CD14-positive monocyte (primary cell): ENCODE results near the gene PRKN. TPM values are rescaled to one million over a fixed set of nuclear protein-coding genes. Genes with fewer than 3 reads are reported as not detected.

Experiments used
- DNase-seq, 3 donors: peaks; one replicate each; pipeline ENCODE4 v3.0.0-alpha.2; 2011 to 2022
- H2AFZ ChIP-seq: 2 replicates; pipeline ENCODE4 v1.6.0; 2012; ENCODE audit warnings: mild to moderate bottlenecking, low read depth, low read length, inconsistent platforms; ENCODE audit not compliant: insufficient read depth, poor library complexity, severe bottlenecking
- H3K27ac ChIP-seq, 2 donors: 1 replicate in 1 of 2; 2 replicates in 1 of 2; pipeline ENCODE4 v1.5.1; 2012 to 2013; ENCODE audit warnings: low read length in 2 of 2, control low read depth in 1 of 2, inconsistent platforms in 1 of 2, low read depth in 1 of 2, mild to moderate bottlenecking in 1 of 2
- H3K27me3 ChIP-seq, 2 donors: one replicate each; pipeline versions ENCODE4 v1.6.0 to v1.6.1; 2011 to 2013; ENCODE audit warnings: low read length in 2 of 2; ENCODE audit not compliant: control insufficient read depth in 2 of 2, insufficient read depth in 2 of 2
- H3K36me3 ChIP-seq, 2 donors: replicated peaks in 1 of 2; 1 replicate in 1 of 2; 2 replicates in 1 of 2; pipeline versions ENCODE4 v1.5.1 to v1.6.1; 2012 to 2013; ENCODE audit warnings: low read length in 2 of 2, control low read depth in 1 of 2, inconsistent platforms in 1 of 2, mild to moderate bottlenecking in 1 of 2; ENCODE audit not compliant: insufficient read depth in 2 of 2, control insufficient read depth in 1 of 2
- H3K4me1 ChIP-seq, 2 donors: 1 replicate in 1 of 2; 2 replicates in 1 of 2; pipeline versions ENCODE4 v1.5.1 to v1.6.1; 2012 to 2013; ENCODE audit warnings: low read length in 2 of 2, control low read depth in 1 of 2, inconsistent platforms in 1 of 2, mild to moderate bottlenecking in 1 of 2, moderate library complexity in 1 of 2; ENCODE audit not compliant: insufficient read depth in 2 of 2, control insufficient read depth in 1 of 2
- H3K4me2 ChIP-seq: replicated peaks from 2 replicates; pipeline ENCODE3; 2012; ENCODE audit warnings: low read length, moderate library complexity, mild to moderate bottlenecking; ENCODE audit not compliant: poor library complexity, severe bottlenecking; ENCODE audit errors: extremely low read depth
- H3K4me3 ChIP-seq, 3 experiments: fragments of 200-600 bp in 1 of 3; sonication (generic) in 1 of 3; replicated peaks in 1 of 3; 1 replicate in 2 of 3; 2 replicates in 1 of 3; pipeline ENCODE4 v1.5.1; 2011 to 2013; ENCODE audit warnings: low read length in 3 of 3, mild to moderate bottlenecking in 3 of 3, control low read depth in 2 of 3, low read depth in 2 of 3, inconsistent platforms in 1 of 3, moderate library complexity in 1 of 3
- H3K79me2 ChIP-seq: 2 replicates; pipeline ENCODE4 v1.6.0; 2012; ENCODE audit warnings: mild to moderate bottlenecking, control low read depth, inconsistent platforms, low read length, moderate library complexity; ENCODE audit not compliant: insufficient read depth
- H3K9ac ChIP-seq: 2 replicates; pipeline ENCODE4 v1.6.0; 2017; ENCODE audit warnings: low read length, mild to moderate bottlenecking; ENCODE audit not compliant: insufficient read depth, poor library complexity, severe bottlenecking
- H3K9me3 ChIP-seq, 2 donors: replicated peaks in 1 of 2; 1 replicate in 1 of 2; 2 replicates in 1 of 2; pipeline versions ENCODE4 v1.5.1 to v1.6.1; 2012 to 2013; ENCODE audit warnings: low read length in 2 of 2, control low read depth in 1 of 2; ENCODE audit not compliant: control insufficient read depth in 1 of 2, insufficient read depth in 1 of 2
- H4K20me1 ChIP-seq: 2 replicates; pipeline ENCODE4 v1.6.0; 2012; ENCODE audit warnings: mild to moderate bottlenecking, low read length, control low read depth, moderate library complexity; ENCODE audit not compliant: insufficient read depth
- H3K27ac Mint-ChIP-seq, 7 donors: one replicate each; pipeline ENCODE4 v1.8.0; 2020; ENCODE audit warnings: mild to moderate bottlenecking in 7 of 7, mixed read lengths in 7 of 7, moderate library complexity in 6 of 7, inconsistent platforms in 2 of 7
- H3K27me3 Mint-ChIP-seq, 3 donors: one replicate each; pipeline ENCODE4 v1.8.0; 2021 to 2022; ENCODE audit warnings: low read depth in 3 of 3, mild to moderate bottlenecking in 3 of 3, mixed read lengths in 3 of 3, moderate library complexity in 3 of 3, inconsistent platforms in 1 of 3
- H3K36me3 Mint-ChIP-seq, 2 donors: one replicate each; pipeline ENCODE4 v1.8.0; 2020; ENCODE audit warnings: mixed read lengths in 2 of 2, inconsistent platforms in 1 of 2, mild to moderate bottlenecking in 1 of 2
- H3K4me1 Mint-ChIP-seq: one replicate; pipeline ENCODE4 v1.8.0; 2020; ENCODE audit warnings: mild to moderate bottlenecking, mixed read lengths
- H3K4me3 Mint-ChIP-seq, 2 donors: one replicate each; pipeline ENCODE4 v1.8.0; 2020; ENCODE audit warnings: mild to moderate bottlenecking in 2 of 2, mixed read lengths in 2 of 2, moderate library complexity in 1 of 2
- H3K9me3 Mint-ChIP-seq, 7 donors: one replicate each; pipeline ENCODE4 v1.8.0; 2020 to 2022; ENCODE audit warnings: mixed read lengths in 7 of 7, mild to moderate bottlenecking in 6 of 7, moderate library complexity in 6 of 7, inconsistent platforms in 2 of 7
- WGBS: methylation state at CpG from one replicate; pipeline ENCODE4 v1.1.5; 2013; ENCODE audit warnings: missing lambda C conversion rate; ENCODE audit not compliant: insufficient coverage; 5-methylcytosine and 5-hydroxymethylcytosine counted together
- intact Hi-C, 2 donors: fragments of 100-400 bp; cut with micrococcal nuclease; formaldehyde crosslinking; loops; one replicate each; pipeline versions ENCODE4 v1.15.0 to v1.15.1; 2023
- polyA plus RNA-seq, 3 donors: library from polyadenylated mRNA; depleted of rRNA in 1 of 3; unstranded in 2 of 3; stranded (reverse) in 1 of 3; fragments of 300-500 nt in 2 of 3; fragments of >200 nt in 1 of 3; fragmentation: Illumina TruSeq in 2 of 3; gene quantifications; 1 replicate in 2 of 3; 2 replicates in 1 of 3; pipeline ENCODE4 v1.2.3, GENCODE V29; 2012 to 2021
- TF ChIP-seq, protein P1 (sequence below): fragments of 200-600 bp; IDR thresholded peaks from one replicate; pipeline ENCODE4 v1.8.0; 2022; ENCODE audit warnings: antibody characterized with exemption, mild to moderate bottlenecking

PRKN gene
- polyA plus RNA-seq, 3 donors = 0.19 to 0.21 TPM; not detected in 1

DNA sequence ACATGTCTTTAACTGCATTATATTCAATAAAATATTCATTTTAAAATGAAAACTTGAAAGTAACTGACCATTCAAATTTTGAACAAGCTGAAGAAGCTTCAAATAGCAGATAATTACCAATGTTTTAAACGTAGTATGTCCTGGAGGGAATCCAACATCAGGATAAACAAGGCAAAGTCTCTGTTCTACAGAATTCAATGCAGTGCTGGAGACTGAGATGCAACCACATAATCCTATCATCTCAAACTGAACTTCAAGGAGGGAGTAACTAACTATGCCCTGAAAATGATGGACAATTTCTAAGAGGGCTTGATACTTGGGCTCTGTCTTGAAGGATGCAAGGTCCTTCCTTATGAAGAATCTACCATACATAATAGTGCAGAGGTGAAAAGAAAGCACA is 100.7 kb downstream of the PRKN start:
- peaks cover 0 to 2% (median 0%) of the 10 kb centered on the region in 3 donors for H3K27me3 Mint-ChIP-seq
- no peaks in the 10 kb centered on the region for H3K4me1 ChIP-seq
- H3K27ac Mint-ChIP-seq = no peak overlapping the region
- TF ChIP-seq, protein P1, sequence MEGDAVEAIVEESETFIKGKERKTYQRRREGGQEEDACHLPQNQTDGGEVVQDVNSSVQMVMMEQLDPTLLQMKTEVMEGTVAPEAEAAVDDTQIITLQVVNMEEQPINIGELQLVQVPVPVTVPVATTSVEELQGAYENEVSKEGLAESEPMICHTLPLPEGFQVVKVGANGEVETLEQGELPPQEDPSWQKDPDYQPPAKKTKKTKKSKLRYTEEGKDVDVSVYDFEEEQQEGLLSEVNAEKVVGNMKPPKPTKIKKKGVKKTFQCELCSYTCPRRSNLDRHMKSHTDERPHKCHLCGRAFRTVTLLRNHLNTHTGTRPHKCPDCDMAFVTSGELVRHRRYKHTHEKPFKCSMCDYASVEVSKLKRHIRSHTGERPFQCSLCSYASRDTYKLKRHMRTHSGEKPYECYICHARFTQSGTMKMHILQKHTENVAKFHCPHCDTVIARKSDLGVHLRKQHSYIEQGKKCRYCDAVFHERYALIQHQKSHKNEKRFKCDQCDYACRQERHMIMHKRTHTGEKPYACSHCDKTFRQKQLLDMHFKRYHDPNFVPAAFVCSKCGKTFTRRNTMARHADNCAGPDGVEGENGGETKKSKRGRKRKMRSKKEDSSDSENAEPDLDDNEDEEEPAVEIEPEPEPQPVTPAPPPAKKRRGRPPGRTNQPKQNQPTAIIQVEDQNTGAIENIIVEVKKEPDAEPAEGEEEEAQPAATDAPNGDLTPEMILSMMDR = no peak
- no peak overlapping the region for H2AFZ ChIP-seq
- H3K9me3 Mint-ChIP-seq = peaks cover 0 to 6% (median 2%) of the 10 kb centered on the region in 7 donors
- H3K4me3 Mint-ChIP-seq = no peak overlapping the region
- no peaks in the 10 kb centered on the region for H3K79me2 ChIP-seq
- WGBS = no CpG with 5 or more reads among the region's 1 CpG
- no peaks in the 10 kb centered on the region for H3K27me3 ChIP-seq
- no peak overlapping the region for H3K4me3 ChIP-seq
- no peaks in the 10 kb centered on the region for H4K20me1 ChIP-seq
- no peaks in the 10 kb centered on the region for H3K36me3 ChIP-seq
- no peak for DNase-seq
- no peaks in the 10 kb centered on the region for H3K4me1 Mint-ChIP-seq
- no peaks in the 10 kb centered on the region for H3K36me3 Mint-ChIP-seq
- no peak overlapping the region for H3K27ac ChIP-seq
- intact Hi-C loops = no loop called here
- no peak overlapping the region for H3K4me2 ChIP-seq
- H3K9me3 ChIP-seq = no peaks in the 10 kb centered on the region
- no peak overlapping the region for H3K9ac ChIP-seq

DNA sequence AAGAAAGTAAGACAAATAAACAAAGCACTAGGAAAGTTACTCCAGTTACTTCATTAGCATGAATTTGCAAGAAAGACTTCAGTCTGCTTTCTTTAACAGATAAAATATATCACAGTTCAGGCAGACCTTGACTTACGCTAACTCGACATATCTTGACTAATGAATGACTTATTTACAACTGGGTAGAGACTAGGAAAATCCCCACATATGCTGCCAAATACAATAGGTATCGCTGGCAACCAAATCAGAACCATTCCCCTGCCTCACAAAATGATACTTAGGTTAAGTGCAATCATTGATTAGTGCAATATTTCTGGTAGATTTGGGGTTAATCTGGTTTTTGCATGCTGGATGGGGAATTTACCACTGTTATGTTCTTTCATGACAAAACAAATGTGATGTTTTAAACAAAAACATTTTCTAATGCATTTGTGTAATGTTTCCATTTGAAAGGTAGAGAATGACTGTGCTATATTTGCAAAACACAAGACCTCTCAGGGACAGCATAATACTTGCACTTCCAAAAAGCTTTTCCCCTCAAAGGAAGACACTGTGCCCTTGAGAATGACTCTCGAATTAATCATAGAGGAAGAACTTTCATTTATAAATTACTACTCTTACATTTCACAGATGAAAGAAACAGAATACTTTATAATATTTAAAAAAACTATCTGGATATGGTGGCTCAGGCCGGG is 101.6 kb downstream of the PRKN start:
- H3K4me1 Mint-ChIP-seq = no peaks in the 10 kb centered on the region
- H3K36me3 ChIP-seq = no peaks in the 10 kb centered on the region

More for the DNA sequence above, 101.6 kb downstream of the PRKN start:
- WGBS = no CpG with 5 or more reads among the region's 5 CpGs
- H3K36me3 Mint-ChIP-seq = no peaks in the 10 kb centered on the region
- no peak overlapping the region for H3K27ac ChIP-seq
- no peak overlapping the region for H2AFZ ChIP-seq
- TF ChIP-seq, protein P1 = no peak
- no peak overlapping the region for H3K4me2 ChIP-seq
- H4K20me1 ChIP-seq = no peaks in the 10 kb centered on the region
- no peaks in the 10 kb centered on the region for H3K27me3 ChIP-seq
- H3K9me3 Mint-ChIP-seq = peaks cover 0 to 5% (median 2%) of the 10 kb centered on the region in 7 donors
- intact Hi-C loops = no loop called here
- H3K9ac ChIP-seq = no peak overlapping the region
- peaks cover 0 to 2% (median 0%) of the 10 kb centered on the region in 3 donors for H3K27me3 Mint-ChIP-seq
- H3K79me2 ChIP-seq = no peaks in the 10 kb centered on the region
- no peaks in the 10 kb centered on the region for H3K9me3 ChIP-seq
- DNase-seq = no peak
- H3K4me1 ChIP-seq = no peaks in the 10 kb centered on the region
- H3K4me3 Mint-ChIP-seq = no peak overlapping the region
- H3K4me3 ChIP-seq = no peak overlapping the region
- no peak overlapping the region for H3K27ac Mint-ChIP-seq
